Ovary (tissue), 9 donors: ENCODE data around the gene EPDR1. TPM values are rescaled to one million over a fixed set of nuclear protein-coding genes. Genes with fewer than 3 reads are reported as not detected.

Experiments used
- DNase-seq, 5 donors: peaks; one replicate each; pipeline ENCODE4 v3.0.0-alpha.2; 2019 to 2020
- H3K27ac ChIP-seq, 2 donors: fragments of 200-600 bp; one replicate each; pipeline versions ENCODE4 v1.5.1 to v1.8.0; 2019 to 2022
- H3K27me3 ChIP-seq: fragments of 200-600 bp; one replicate; pipeline ENCODE4 v1.8.0; 2022
- H3K36me3 ChIP-seq: fragments of 200-600 bp; sonication (generic); one replicate; pipeline ENCODE4 v1.5.1; 2019
- H3K4me1 ChIP-seq: one replicate; pipeline ENCODE4 v1.8.1; 2013; ENCODE audit warnings: mild to moderate bottlenecking, moderate library complexity; ENCODE audit not compliant: insufficient read depth
- H3K4me3 ChIP-seq: fragments of 200-600 bp; sonication (generic); one replicate; pipeline ENCODE4 v1.5.1; 2017
- H3K9me3 ChIP-seq, 2 donors: fragments of 200-600 bp in 1 of 2; sonication (generic) in 1 of 2; one replicate each; pipeline versions ENCODE4 v1.5.1 to v1.8.1; 2013 to 2019; ENCODE audit warnings: mild to moderate bottlenecking in 1 of 2, moderate library complexity in 1 of 2
- EP300 ChIP-seq: sonication (generic); formaldehyde crosslinking; IDR thresholded peaks from one replicate; pipeline ENCODE4 v1.6.1; 2017; ENCODE audit warnings: antibody characterized with exemption
- POLR2A ChIP-seq: fragments of 450-650 bp; IDR thresholded peaks from one replicate; pipeline ENCODE4 v1.6.1; 2017; ENCODE audit warnings: antibody characterized with exemption, mild to moderate bottlenecking, moderate library complexity
- WGBS, 3 donors: extraction: QIAGEN DNeasy Blood & Tissue Kit in 1 of 3; methylation state at CpG; one replicate each; pipeline versions ENCODE4 v1.1.5 to v1.1.7; 2013 to 2017; 5-methylcytosine and 5-hydroxymethylcytosine counted together
- intact Hi-C, 4 donors: fragments of 100-400 bp; cut with DNase I; formaldehyde crosslinking; loops; one replicate each; pipeline versions ENCODE4 v1.11.0 to v1.15.1; 2022 to 2023
- polyA plus RNA-seq, 2 donors: library from polyadenylated mRNA; stranded (reverse); fragments of 200-250 nt in 1 of 2; fragments of 350-450 nt in 1 of 2; fragmentation: Illumina TruSeq in 1 of 2; extraction: RNeasy Lipid Tissue Mini Kit (QIAGEN cat#74804) in 1 of 2; gene quantifications; one replicate each; pipeline ENCODE4 v1.2.3, GENCODE V29; 2013 to 2014
- total RNA-seq, 7 donors: library from RNA; depleted of rRNA in 2 of 7; stranded (reverse); fragments of >200 nt in 2 of 7; fragmentation: NEBNext Ultra II Directional in 3 of 7; extraction: Animal tissue kit (Norgen Biotek cat#: 25700) in 3 of 7; gene quantifications; one replicate each; pipeline versions ENCODE4 v1.1.0 to v1.2.4, GENCODE V29; 2016 to 2023
- TF ChIP-seq, protein P1 (sequence below), 3 donors: fragments of 450-650 bp in 2 of 3; fragments of 200-600 bp in 1 of 3; IDR thresholded peaks; one replicate each; pipeline versions ENCODE4 v1.5.1 to v1.8.0; 2016 to 2022; ENCODE audit warnings: antibody characterized with exemption in 3 of 3, mild to moderate bottlenecking in 1 of 3
- donor health status: DM: no; HTN: no; CAD: no; lungs with moderate emphysema.
- donor health status: DM: no; HTN: no; CAD: no.
- donor health status: Bipolar disorder and iron deficiency.
- donor health status: DM: yes; HTN: yes; CAD: no.
- donor health status: DM: no; HTN: no; CAD: no.
- donor health status: DM: yes; HTN: yes; CAD: no.

The EPDR1 gene
- total and polyA plus RNA-seq, 9 donors = 20.6 to 73.7 (median 35.7) TPM

- H3K27ac ChIP-seq = peak overlapping the region in 1 of 2 donors; percentile 42
- H3K27me3 ChIP-seq = no peaks in the 10 kb centered on the region
- TF ChIP-seq, protein P1, sequence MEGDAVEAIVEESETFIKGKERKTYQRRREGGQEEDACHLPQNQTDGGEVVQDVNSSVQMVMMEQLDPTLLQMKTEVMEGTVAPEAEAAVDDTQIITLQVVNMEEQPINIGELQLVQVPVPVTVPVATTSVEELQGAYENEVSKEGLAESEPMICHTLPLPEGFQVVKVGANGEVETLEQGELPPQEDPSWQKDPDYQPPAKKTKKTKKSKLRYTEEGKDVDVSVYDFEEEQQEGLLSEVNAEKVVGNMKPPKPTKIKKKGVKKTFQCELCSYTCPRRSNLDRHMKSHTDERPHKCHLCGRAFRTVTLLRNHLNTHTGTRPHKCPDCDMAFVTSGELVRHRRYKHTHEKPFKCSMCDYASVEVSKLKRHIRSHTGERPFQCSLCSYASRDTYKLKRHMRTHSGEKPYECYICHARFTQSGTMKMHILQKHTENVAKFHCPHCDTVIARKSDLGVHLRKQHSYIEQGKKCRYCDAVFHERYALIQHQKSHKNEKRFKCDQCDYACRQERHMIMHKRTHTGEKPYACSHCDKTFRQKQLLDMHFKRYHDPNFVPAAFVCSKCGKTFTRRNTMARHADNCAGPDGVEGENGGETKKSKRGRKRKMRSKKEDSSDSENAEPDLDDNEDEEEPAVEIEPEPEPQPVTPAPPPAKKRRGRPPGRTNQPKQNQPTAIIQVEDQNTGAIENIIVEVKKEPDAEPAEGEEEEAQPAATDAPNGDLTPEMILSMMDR (IDR thresholded peaks at IDR 0.05) = no peak
- TF ChIP-seq POLR2A (no peak), EP300 (no peak)
- peaks cover 14% of the 10 kb centered on the region for H3K4me1 ChIP-seq
- H3K4me3 ChIP-seq = no peak overlapping the region
- 85 to 92% (median 86%) methylated on average over 5 of the region's 5 CpGs for WGBS, 3 donors
- no peaks in the 10 kb centered on the region for H3K9me3 ChIP-seq
- intact Hi-C loops = no loop called here
- DNase-seq = no peak
- no peaks in the 10 kb centered on the region for H3K36me3 ChIP-seq
Observed at GRCh38 chr7:37930226-37930948, 9.9 kb downstream of the EPDR1 start.

DNA sequence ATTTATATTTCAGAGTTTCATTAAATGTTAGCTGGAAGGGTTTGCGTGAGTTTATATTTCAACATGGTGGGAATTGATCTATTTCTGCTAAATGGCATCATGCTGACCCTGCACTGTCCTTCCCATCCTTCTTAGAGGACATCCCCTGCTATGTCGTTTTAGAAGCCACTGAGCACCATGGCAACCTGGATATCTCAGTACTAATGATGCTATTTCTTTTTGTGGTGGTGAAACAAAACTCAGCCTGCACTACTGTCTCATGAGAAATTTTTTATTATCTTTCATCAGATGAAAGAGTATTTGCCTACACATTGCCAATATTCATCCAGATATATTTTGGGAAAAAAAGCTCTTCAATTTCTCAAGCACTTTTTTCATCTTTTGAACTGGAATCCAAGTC lies 12.1 kb downstream of the EPDR1 start:
- Histone ChIP-seq H3K27me3 (no peaks in the 10 kb centered on the region), H3K36me3 (no peaks in the 10 kb centered on the region), H3K9me3 (no peaks in the 10 kb centered on the region), H3K4me1 (peaks cover 11% of the 10 kb centered on the region), H3K4me3 (no peak overlapping the region), H3K27ac (no peak overlapping the region)
- intact Hi-C loops = no loop called here
- WGBS, 3 donors = 65 to 71% (median 69%) methylated on average over 2 of the region's 2 CpGs
- DNase-seq = no peak
- TF ChIP-seq, protein P1 (IDR thresholded peaks at IDR 0.05) = no peak
- no peak for TF ChIP-seq EP300
- no peak for TF ChIP-seq POLR2A

- WGBS, 3 donors = 78 to 96% (median 88%) methylated on average over 9 of the region's 9 CpGs
- no peak overlapping the region for H3K4me3 ChIP-seq
- no peaks in the 10 kb centered on the region for H3K36me3 ChIP-seq
- H3K27ac ChIP-seq = no peak overlapping the region
- peaks cover 10% of the 10 kb centered on the region for H3K4me1 ChIP-seq
- no peak for DNase-seq
- intact Hi-C loops = no loop called here
- TF ChIP-seq POLR2A (no peak), EP300 (no peak)
- TF ChIP-seq, protein P1 (IDR thresholded peaks at IDR 0.05) = no peak
- H3K9me3 ChIP-seq = no peaks in the 10 kb centered on the region
- no peaks in the 10 kb centered on the region for H3K27me3 ChIP-seq
Observed at GRCh38 chr7:37933018-37933566, 12.7 kb downstream of the EPDR1 start.

DNA sequence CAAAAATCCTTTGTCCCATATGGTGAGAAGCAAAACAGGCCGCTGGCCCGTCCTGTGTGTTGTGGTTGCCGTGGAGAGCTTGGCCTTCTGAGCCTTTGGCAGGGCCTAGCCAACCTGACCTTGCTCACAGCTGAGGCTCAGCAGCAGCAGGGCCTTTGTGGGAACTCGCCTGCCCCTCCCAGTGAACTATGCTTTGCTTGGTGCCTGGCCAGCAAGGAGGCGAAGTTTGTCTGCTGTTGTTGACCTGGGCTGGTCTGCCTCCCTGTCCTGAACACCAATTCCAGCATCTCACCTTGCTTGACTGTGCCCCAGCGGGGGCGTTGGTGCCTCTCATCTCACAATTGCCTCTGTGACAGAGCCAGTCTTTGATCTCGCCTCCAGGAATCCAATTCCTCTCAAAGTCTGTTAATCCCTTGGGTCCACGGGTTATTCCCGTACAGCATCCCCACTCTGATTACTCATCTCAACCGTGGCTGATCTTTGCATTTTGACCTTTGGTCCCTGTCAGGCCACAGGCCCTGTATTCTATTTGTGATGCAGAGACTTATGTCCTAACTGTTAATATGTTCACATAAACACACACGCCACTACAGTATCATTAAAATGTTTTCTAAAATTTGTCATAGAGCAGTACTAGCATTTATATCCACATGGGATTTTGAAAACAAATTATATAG lies 22.6 kb downstream of the EPDR1 start:
- Histone ChIP-seq H3K27ac (peak overlapping the region; percentile 40 to 85), H3K4me1 (peaks cover 19% of the 10 kb centered on the region), H3K4me3 (no peak overlapping the region), H3K36me3 (no peaks in the 10 kb centered on the region), H3K9me3 (no peaks in the 10 kb centered on the region), H3K27me3 (no peaks in the 10 kb centered on the region)
- WGBS, 3 donors = 7 to 16% (median 9%) methylated on average over 12 of the region's 12 CpGs
- TF ChIP-seq, protein P1 (IDR thresholded peaks at IDR 0.05) = no peak
- TF ChIP-seq POLR2A = no peak
- no peak for TF ChIP-seq EP300
- intact Hi-C loops = no loop called here
- peak; percentile 90 to 94 (median 92) for DNase-seq
